HCT116 (cell line): ENCODE results near the gene EP400.

Experiments
- CTCF ChIP-seq, 3 experiments: fragments of 200-600 bp in 1 of 3; sonication (generic) in 1 of 3; IDR thresholded peaks in 2 of 3; conservative IDR thresholded peaks in 1 of 3; 2 replicates each; pipeline ENCODE4 v1.5.1; 2012 to 2017; ENCODE audit warnings: low read depth in 2 of 3, low read length in 2 of 3, antibody characterized with exemption in 1 of 3, borderline replicate concordance in 1 of 3, control low read depth in 1 of 3, mild to moderate bottlenecking in 1 of 3, mixed read lengths in 1 of 3, mixed run types in 1 of 3, moderate library complexity in 1 of 3; ENCODE audit not compliant: insufficient read depth in 1 of 3
- ELF1 ChIP-seq: IDR thresholded peaks from 2 replicates; pipeline ENCODE4 v1.6.1; 2012; ENCODE audit warnings: low read depth, borderline replicate concordance
- EZH2 ChIP-seq: fragments of 200-600 bp; sonication (generic); IDR thresholded peaks from 2 replicates; pipeline ENCODE4 v1.6.1; 2017; ENCODE audit warnings: antibody characterized with exemption, mixed run types
- MAX ChIP-seq: IDR thresholded peaks from 2 replicates; pipeline ENCODE4 v1.6.1; 2012
- POLR2A ChIP-seq: IDR thresholded peaks from 2 replicates; pipeline ENCODE4 v1.7.0; 2011; ENCODE audit warnings: borderline replicate concordance; ENCODE audit not compliant: insufficient read depth, insufficient read length; ENCODE audit errors: extremely low read depth
- POLR2AphosphoS5 ChIP-seq: IDR thresholded peaks from 2 replicates; pipeline ENCODE4 v1.6.1; 2011; ENCODE audit warnings: mild to moderate bottlenecking, low read depth, low read length, moderate library complexity
- RAD21 ChIP-seq: IDR thresholded peaks from 2 replicates; pipeline ENCODE4 v1.6.1; 2012; ENCODE audit warnings: low read depth, mild to moderate bottlenecking
- SP1 ChIP-seq: IDR thresholded peaks from 2 replicates; pipeline ENCODE4 v1.6.1; 2012; ENCODE audit warnings: low read depth
- ZBTB33 ChIP-seq: IDR thresholded peaks from 2 replicates; pipeline ENCODE4 v1.6.1; 2011; ENCODE audit warnings: mild to moderate bottlenecking, low read length, moderate library complexity; ENCODE audit not compliant: insufficient replicate concordance; ENCODE audit errors: extremely low read depth
- ZFX ChIP-seq: fragments of 450-650 bp; IDR thresholded peaks from 2 replicates; pipeline ENCODE4 v1.6.1; 2017

- TF ChIP-seq CTCF (IDR thresholded peaks at IDR 0.05 in 2 of 3, conservative IDR thresholded peaks at IDR 0.05 in 1 of 3; ENCODE audit: borderline replicate concordance in 1 of 3, insufficient read depth in 1 of 3, low read depth in 2 of 3, low read length in 2 of 3) (no peak), ZFX (no peak), POLR2A (no peak), POLR2AphosphoS5 (no peak), SP1 (no peak), MAX (no peak), ELF1 (no peak), RAD21 (no peak), EZH2 (no peak), ZBTB33 (no peak)
These were observed 127.0 kb downstream of the EP400 start for GRCh38 chr12:132076711-132077110.
